H7 (cell line): Measurements from ENCODE around the gene TTLL6. TPM values are rescaled to one million over a fixed set of nuclear protein-coding genes. Genes with fewer than 3 reads are reported as not detected.
"Not testable (repeated sequence)": the region's sequence is repeated elsewhere in the genome, so short reads cannot be mapped to it uniquely, and the experiment has no call there.

ENCODE experiments used
- DNase-seq: peaks from one replicate; pipeline ENCODE4 v3.0.0; 2012
- H3K27me3 ChIP-seq: 2 replicates; pipeline ENCODE4 v1.6.0; 2011; ENCODE audit warnings: mild to moderate bottlenecking, low read length; ENCODE audit not compliant: control insufficient read depth, insufficient read depth
- H3K36me3 ChIP-seq: replicated peaks from 2 replicates; pipeline ENCODE4 v1.5.1; 2011; ENCODE audit warnings: low read length; ENCODE audit not compliant: control insufficient read depth, insufficient read depth
- H3K4me3 ChIP-seq: 2 replicates; pipeline ENCODE4 v1.5.1; 2011; ENCODE audit warnings: low read depth, mild to moderate bottlenecking, control low read depth, low read length, moderate library complexity; ENCODE audit not compliant: insufficient read depth
- total RNA-seq: library from RNA; depleted of rRNA; stranded (reverse); fragments of >200 nt; shearing (Covaris generic); gene quantifications from 2 replicates; pipeline ENCODE4 v1.2.3, GENCODE V29; 2014; rRNA removed

TTLL6 gene
- total RNA-seq, result 2.1 and 2.6 TPM in 2 replicates

- peak; percentile 99 for DNase-seq
- no peaks in the 10 kb centered on the region for H3K36me3 ChIP-seq
- H3K4me3 ChIP-seq, result peak within 1 kb of the TSS; percentile 95
- peaks cover 15% of the 10 kb centered on the region for H3K27me3 ChIP-seq
Observed at GRCh38 chr17:48816774-48817590, at the start of gene TTLL6. TTLL6 (minus strand) TSS chr17:48817229; CDS start chr17:48817072, 157 bp downstream.

- DNase-seq, result no peak
- peaks cover 1% of the 10 kb centered on the region; the same call in 1 of the 2 replicates for H3K36me3 ChIP-seq
- H3K27me3 ChIP-seq, result no peaks in the 10 kb centered on the region
- H3K4me3 ChIP-seq, result no peak overlapping the region
Observed at GRCh38 chr17:48860456-48860855, 43.4 kb upstream of the TTLL6 start.

GRCh38 chr17:48860034-48860433 is 43.0 kb upstream of the TTLL6 start:
- peaks cover 1% of the 10 kb centered on the region; the same call in 1 of the 2 replicates for H3K36me3 ChIP-seq
- no peaks in the 10 kb centered on the region for H3K27me3 ChIP-seq
- peak; percentile 37 for DNase-seq
- no peak overlapping the region for H3K4me3 ChIP-seq

GRCh38 chr17:48856122-48856821 is 39.2 kb upstream of the TTLL6 start:
- peaks cover 1% of the 10 kb centered on the region for H3K36me3 ChIP-seq
- H3K27me3 ChIP-seq, result no peaks in the 10 kb centered on the region
- no peak for DNase-seq
- no peak overlapping the region for H3K4me3 ChIP-seq

GRCh38 chr17:48854774-48855476 is 37.9 kb upstream of the TTLL6 start:
- Histone ChIP-seq H3K36me3 (peaks cover 1% of the 10 kb centered on the region), H3K27me3 (no peaks in the 10 kb centered on the region), H3K4me3 (no peak overlapping the region)
- DNase-seq, result no peak

GRCh38 chr17:48850792-48851323 is 33.8 kb upstream of the TTLL6 start:
- Histone ChIP-seq H3K36me3 (peaks cover 2% of the 10 kb centered on the region), H3K4me3 (no peak overlapping the region), H3K27me3 (no peaks in the 10 kb centered on the region)
- no peak for DNase-seq

- H3K4me3 ChIP-seq, result no peak overlapping the region
- H3K36me3 ChIP-seq, result no peaks in the 10 kb centered on the region
- no peak for DNase-seq
- no peaks in the 10 kb centered on the region for H3K27me3 ChIP-seq
Observed at GRCh38 chr17:48843187-48843900, 26.3 kb upstream of the TTLL6 start.

GRCh38 chr17:48842746-48843145 is 25.7 kb upstream of the TTLL6 start:
- H3K27me3 ChIP-seq, result no peaks in the 10 kb centered on the region

GRCh38 chr17:48841395-48841831 is 24.4 kb upstream of the TTLL6 start:
- Histone ChIP-seq H3K27me3 (no peaks in the 10 kb centered on the region), H3K36me3 (no peaks in the 10 kb centered on the region), H3K4me3 (no peak overlapping the region)
- no peak for DNase-seq

More at GRCh38 chr17:48842746-48843145, 25.7 kb upstream of the TTLL6 start:
- DNase-seq, result no peak
- H3K36me3 ChIP-seq, result no peaks in the 10 kb centered on the region
- H3K4me3 ChIP-seq, result no peak overlapping the region

- no peaks in the 10 kb centered on the region for H3K36me3 ChIP-seq
- H3K27me3 ChIP-seq, result no peaks in the 10 kb centered on the region
- no peak overlapping the region for H3K4me3 ChIP-seq
- no peak for DNase-seq
Observed at GRCh38 chr17:48840441-48840840, 23.4 kb upstream of the TTLL6 start.

GRCh38 chr17:48837458-48837857 is 20.4 kb upstream of the TTLL6 start:
- not testable (repeated sequence) for H3K27me3 ChIP-seq, DNase-seq, H3K36me3 ChIP-seq, H3K4me3 ChIP-seq

GRCh38 chr17:48835971-48836370 is 18.9 kb upstream of the TTLL6 start:
- no peak for DNase-seq
- Histone ChIP-seq H3K27me3 (no peaks in the 10 kb centered on the region), H3K36me3 (no peaks in the 10 kb centered on the region), H3K4me3 (no peak overlapping the region)

- Histone ChIP-seq H3K27me3 (no peaks in the 10 kb centered on the region), H3K36me3 (no peaks in the 10 kb centered on the region), H3K4me3 (no peak overlapping the region)
- DNase-seq, result no peak
Observed at GRCh38 chr17:48834973-48835372, 17.9 kb upstream of the TTLL6 start.

GRCh38 chr17:48831549-48831883 is 14.5 kb upstream of the TTLL6 start:
- H3K27me3 ChIP-seq, result no peaks in the 10 kb centered on the region
- H3K4me3 ChIP-seq, result peak overlapping the region; percentile 85
- no peak for DNase-seq
- no peaks in the 10 kb centered on the region for H3K36me3 ChIP-seq
